ENCODE results near the gene TGM1.
A peak's percentile ranks its signal among the peaks of the same experiment; 100 is the strongest.

TGM1 gene

GRCh38 chr14:24241829-24242443 is 21.0 kb downstream of the TGM1 start (continued):
- TF ChIP-seq ZNF280D (tag by site-specific recombination; IDR thresholded peaks at IDR 0.05) (no peak), YY2 (tag by site-specific recombination; IDR thresholded peaks at IDR 0.05) (no peak), ZBTB6 (tag by site-specific recombination; IDR thresholded peaks at IDR 0.05) (no peak), SCRT1 (tag by site-specific recombination; IDR thresholded peaks at IDR 0.05; ENCODE audit: borderline replicate concordance) (no peak), ZNF664 (tag by site-specific recombination; IDR thresholded peaks at IDR 0.05) (no peak), ZBTB10 (tag by site-specific recombination; IDR thresholded peaks at IDR 0.05) (no peak), KLF17 (tag by site-specific recombination; IDR thresholded peaks at IDR 0.05) (no peak), ZFP3 (tag by site-specific recombination; IDR thresholded peaks at IDR 0.05; ENCODE audit: low read depth) (no peak), ZBTB20 (tag by site-specific recombination; IDR thresholded peaks at IDR 0.05) (no peak), KLF1 (tag by site-specific recombination; IDR thresholded peaks at IDR 0.05) (peak; percentile 76; the same call in 1 of the 2 replicates), ZNF677 (tag by site-specific recombination; IDR thresholded peaks at IDR 0.05) (no peak), ZNF341 (tag by site-specific recombination; IDR thresholded peaks at IDR 0.05; ENCODE audit: low read depth) (0 out of 2 replicates have a peak, but pooled peaks have one; percentile 8), ZNF280C (tag by site-specific recombination; IDR thresholded peaks at IDR 0.05) (no peak)

- Histone ChIP-seq H3K27ac (ENCODE audit: extremely low read depth, low read depth, low read length) (no peak overlapping the region), H3K36me3 (ENCODE audit: control insufficient read depth in 2 of 2, insufficient read depth in 1 of 2, low read length in 2 of 2) (peaks cover 13 to 61% of the 10 kb centered on the region in 2 experiments; a peak in 2 of 3 replicates), H3K9me3 (ENCODE audit: control insufficient read depth, insufficient read depth, low read depth, low read length) (no peaks in the 10 kb centered on the region), H3K4me3 (ENCODE audit: low read depth, low read length) (no peak overlapping the region), H3K4me1 (ENCODE audit: control insufficient read depth, insufficient read depth, low read length) (no peaks in the 10 kb centered on the region)
- ChIA-PET POLR2A (interaction anchor here (0.9 kb wide), 1 partner anchor 31 kb away, joined by 3 read pairs; the partner anchor contains the start of gene RABGGTA), CTCF (interaction anchor here (0.6 to 7.2 kb wide), 6 partner anchors 32 to 191 kb away, joined by 3 to 133 read pairs (median 24); partner anchors contain the start of genes CBLN3, CIDEB, DHRS1 and KHNYN)
- TF ChIP-seq ZNF335 (tag by site-specific recombination; conservative IDR thresholded peaks at IDR 0.05) (no peak), GLIS1 (tag by site-specific recombination; IDR thresholded peaks at IDR 0.05) (peak; percentile 67; the same call in 1 of the 2 replicates)
Measured at GRCh38 chr14:24240110-24240918, 22.7 kb downstream of the TGM1 start.

Measured in HEK293 (cell line).